HL-60 (cell line): ENCODE results near the gene RECK.
A peak's percentile ranks its signal among the peaks of the same experiment; 100 is the strongest.

ENCODE experiments used
- DNase-seq, 2 experiments: peaks; one replicate each; pipeline ENCODE4 v3.0.0-alpha.2; 2010 to 2020; ENCODE audit warnings: low read depth in 1 of 2, low spot score in 1 of 2
- H3K27ac ChIP-seq: fragments of 250-450 bp; sonication (Bioruptor Pico); replicated peaks from 2 replicates; pipeline ENCODE4 v1.5.1; 2020; ENCODE audit warnings: mild to moderate bottlenecking, moderate library complexity
- H3K27me3 ChIP-seq: fragments of 250-450 bp; sonication (Bioruptor Pico); 2 replicates; pipeline ENCODE4 v1.5.1; 2021; ENCODE audit warnings: mild to moderate bottlenecking, moderate library complexity; ENCODE audit not compliant: insufficient read depth, poor library complexity, severe bottlenecking
- H3K4me3 ChIP-seq: replicated peaks from 2 replicates; pipeline ENCODE4 v1.5.1; 2011; ENCODE audit warnings: mild to moderate bottlenecking, control low read depth, low read length; ENCODE audit not compliant: insufficient read depth
- GABPA ChIP-seq: IDR thresholded peaks from 2 replicates; pipeline ENCODE4 v1.6.1; 2012; ENCODE audit warnings: low read depth
- POLR2AphosphoS5 ChIP-seq: IDR thresholded peaks from 2 replicates; pipeline ENCODE4 v1.6.1; 2012; ENCODE audit warnings: low read depth
- REST ChIP-seq: IDR thresholded peaks from 2 replicates; pipeline ENCODE4 v1.6.1; 2012; ENCODE audit warnings: low read depth; ENCODE audit not compliant: insufficient replicate concordance
- SPI1 ChIP-seq: IDR thresholded peaks from 2 replicates; pipeline ENCODE4 v1.6.1; 2012; ENCODE audit warnings: low read depth, mild to moderate bottlenecking, borderline replicate concordance
- TF ChIP-seq, protein P1 (sequence below): IDR thresholded peaks from one replicate; pipeline ENCODE4 v1.5.1; 2011; ENCODE audit warnings: low read length, control low read depth, inconsistent platforms; ENCODE audit not compliant: insufficient read depth

RECK gene

DNA sequence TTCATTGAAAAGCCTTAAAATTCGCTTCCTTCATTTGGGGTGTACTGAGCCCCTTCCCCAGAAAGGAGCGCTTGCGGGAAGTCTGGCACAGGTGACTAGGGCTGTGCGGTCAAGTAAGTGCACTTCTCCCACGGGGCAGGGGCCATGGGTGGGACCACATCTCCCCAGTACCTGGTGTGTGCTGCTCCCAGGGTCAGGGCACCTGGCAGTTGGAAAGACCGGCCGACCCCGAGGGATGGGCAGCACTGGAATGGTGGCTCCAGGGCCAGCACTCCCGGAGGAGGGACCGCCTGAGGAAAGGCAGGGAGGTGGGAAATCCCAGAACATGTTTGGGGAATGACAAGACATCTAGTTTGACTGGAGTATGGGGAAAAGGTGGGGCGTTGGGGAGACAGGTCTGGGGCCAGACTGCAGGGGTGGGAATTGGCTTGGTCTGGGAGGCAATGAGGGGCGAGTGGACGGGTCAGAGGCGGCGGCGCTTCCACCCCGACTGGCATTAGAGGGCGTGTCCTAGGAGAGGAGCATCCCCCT lies 99.1 kb downstream of the RECK start:
- H3K4me3 ChIP-seq = peak overlapping the region; percentile 58
- DNase-seq = no peak
- H3K27ac ChIP-seq = no peak overlapping the region
- TF ChIP-seq, protein P1, sequence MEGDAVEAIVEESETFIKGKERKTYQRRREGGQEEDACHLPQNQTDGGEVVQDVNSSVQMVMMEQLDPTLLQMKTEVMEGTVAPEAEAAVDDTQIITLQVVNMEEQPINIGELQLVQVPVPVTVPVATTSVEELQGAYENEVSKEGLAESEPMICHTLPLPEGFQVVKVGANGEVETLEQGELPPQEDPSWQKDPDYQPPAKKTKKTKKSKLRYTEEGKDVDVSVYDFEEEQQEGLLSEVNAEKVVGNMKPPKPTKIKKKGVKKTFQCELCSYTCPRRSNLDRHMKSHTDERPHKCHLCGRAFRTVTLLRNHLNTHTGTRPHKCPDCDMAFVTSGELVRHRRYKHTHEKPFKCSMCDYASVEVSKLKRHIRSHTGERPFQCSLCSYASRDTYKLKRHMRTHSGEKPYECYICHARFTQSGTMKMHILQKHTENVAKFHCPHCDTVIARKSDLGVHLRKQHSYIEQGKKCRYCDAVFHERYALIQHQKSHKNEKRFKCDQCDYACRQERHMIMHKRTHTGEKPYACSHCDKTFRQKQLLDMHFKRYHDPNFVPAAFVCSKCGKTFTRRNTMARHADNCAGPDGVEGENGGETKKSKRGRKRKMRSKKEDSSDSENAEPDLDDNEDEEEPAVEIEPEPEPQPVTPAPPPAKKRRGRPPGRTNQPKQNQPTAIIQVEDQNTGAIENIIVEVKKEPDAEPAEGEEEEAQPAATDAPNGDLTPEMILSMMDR = no peak
- no peak for TF ChIP-seq POLR2AphosphoS5
- TF ChIP-seq REST = no peak
- TF ChIP-seq GABPA = no peak
- TF ChIP-seq SPI1 = no peak
- no peaks in the 10 kb centered on the region for H3K27me3 ChIP-seq

- DNase-seq = peak in 1 of 2 experiments; percentile 72
- Histone ChIP-seq H3K27me3 (no peaks in the 10 kb centered on the region), H3K4me3 (peak within 1 kb of the TSS; percentile 58), H3K27ac (peak within 1 kb of the TSS; percentile 44)
- TF ChIP-seq POLR2AphosphoS5 (no peak), SPI1 (no peak), REST (no peak), GABPA (no peak)
- TF ChIP-seq, protein P1 = no peak
These were observed 99.7 kb downstream of the RECK start, which contains the start of gene GLIPR2 for GRCh38 chr9:36136272-36136893. GLIPR2 (plus strand) TSS chr9:36136733; CDS start chr9:36136779, 46 bp downstream.

DNA sequence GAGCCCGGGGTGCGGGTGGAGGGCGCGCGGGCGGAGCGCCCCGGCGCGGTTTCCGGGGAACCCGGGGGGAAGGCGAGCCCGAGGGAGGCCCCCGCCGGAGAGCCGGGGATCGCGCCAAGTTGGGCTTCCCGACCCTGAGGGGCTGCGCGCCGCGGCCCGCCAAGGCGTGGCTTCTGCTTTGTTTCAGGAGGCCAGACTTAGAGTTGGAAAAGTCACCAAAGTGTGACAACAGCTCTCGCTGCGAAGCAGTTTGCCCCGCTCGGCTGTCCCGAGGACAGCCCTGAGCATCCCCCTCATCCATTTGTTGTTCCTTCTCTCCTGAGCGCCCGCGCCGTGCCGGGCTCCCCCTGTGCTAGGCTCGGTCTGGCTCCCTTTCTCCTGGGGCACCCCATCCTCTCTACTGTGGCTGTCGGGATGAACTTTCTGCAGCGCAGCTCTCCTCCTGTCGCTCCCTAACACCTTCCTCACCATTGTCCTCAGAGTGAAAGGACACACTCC lies 100.2 kb downstream of the RECK start:
- TF ChIP-seq POLR2AphosphoS5 = no peak
- TF ChIP-seq GABPA = no peak
- H3K4me3 ChIP-seq = peak overlapping the region; percentile 58
- no peak for DNase-seq
- no peaks in the 10 kb centered on the region for H3K27me3 ChIP-seq
- H3K27ac ChIP-seq = peak overlapping the region; percentile 44

- Histone ChIP-seq H3K27ac (no peak overlapping the region), H3K4me3 (peak overlapping the region; percentile 58), H3K27me3 (no peaks in the 10 kb centered on the region)
- TF ChIP-seq REST (no peak), SPI1 (no peak), POLR2AphosphoS5 (no peak; the same call in 1 of the 2 replicates), GABPA (no peak)
- TF ChIP-seq, protein P1 = no peak
- no peak for DNase-seq
These were observed 100.8 kb downstream of the RECK start for GRCh38 chr9:36137392-36138004.
